SU-DHL-6 (cell line): ENCODE results near the gene KATNAL1.

Source experiments
- CTCF ChIP-seq: fragments of 200-600 bp; sonication (generic); IDR thresholded peaks from one replicate; pipeline ENCODE4 v1.5.1; 2017; ENCODE audit warnings: antibody characterized with exemption, mild to moderate bottlenecking, low read length, moderate library complexity; ENCODE audit not compliant: insufficient read depth, poor library complexity, severe bottlenecking
- EZH2phosphoT487 ChIP-seq: fragments of 200-600 bp; sonication (generic), shearing (Covaris generic); conservative IDR thresholded peaks from 2 replicates; pipeline ENCODE4 v1.6.1; 2018; ENCODE audit warnings: mild to moderate bottlenecking, antibody characterized with exemption, low read length, moderate library complexity, mixed read lengths

GRCh38 chr13:30307194-30307970, at the start of gene KATNAL1:
- no peak for TF ChIP-seq CTCF
- no peak for TF ChIP-seq EZH2phosphoT487
